ENCODE data around the gene EXT2.

Gene EXT2

GRCh38 chr11:44185522-44185921 lies 90.0 kb downstream of the EXT2 start:
- Histone ChIP-seq H3K9me3 (replicated peaks; ENCODE audit: insufficient read depth, low read length) (no peaks in the 10 kb centered on the region), H3K9me2 (replicated peaks; ENCODE audit: insufficient read depth, low read length) (no peaks in the 10 kb centered on the region), H2AFZ (ENCODE audit: low read length) (no peak overlapping the region), H4K20me1 (ENCODE audit: insufficient read depth, low read length) (no peaks in the 10 kb centered on the region), H3K36me3 (replicated peaks; ENCODE audit: insufficient read depth, low read length) (0 out of 2 replicates have a peak, but pooled peaks cover 5% of the 10 kb centered on the region), H3K9ac (ENCODE audit: low read length) (no peak overlapping the region), H3K27ac (ENCODE audit: low read length) (no peak overlapping the region), H3K4me1 (ENCODE audit: low read length) (no peaks in the 10 kb centered on the region), H3F3A (ENCODE audit: insufficient read depth, low read length) (no peaks in the 10 kb centered on the region), H3K4me3 (ENCODE audit: low read length) (no peak overlapping the region), H3K27me3 (replicated peaks; ENCODE audit: insufficient read depth, low read length) (no peaks in the 10 kb centered on the region), H3K79me2 (ENCODE audit: low read length) (no peaks in the 10 kb centered on the region), H3K4me2 (ENCODE audit: low read depth, low read length) (no peak overlapping the region)
- no peak for DNase-seq
- TF ChIP-seq EZH2 (optimal IDR thresholded peaks at IDR 0.05; ENCODE audit: low read depth, low read length) (no peak), EZH2phosphoT487 (IDR thresholded peaks at IDR 0.05; ENCODE audit: low read length) (no peak), CTCF (IDR thresholded peaks at IDR 0.05; ENCODE audit: low read length) (no peak)

DNA sequence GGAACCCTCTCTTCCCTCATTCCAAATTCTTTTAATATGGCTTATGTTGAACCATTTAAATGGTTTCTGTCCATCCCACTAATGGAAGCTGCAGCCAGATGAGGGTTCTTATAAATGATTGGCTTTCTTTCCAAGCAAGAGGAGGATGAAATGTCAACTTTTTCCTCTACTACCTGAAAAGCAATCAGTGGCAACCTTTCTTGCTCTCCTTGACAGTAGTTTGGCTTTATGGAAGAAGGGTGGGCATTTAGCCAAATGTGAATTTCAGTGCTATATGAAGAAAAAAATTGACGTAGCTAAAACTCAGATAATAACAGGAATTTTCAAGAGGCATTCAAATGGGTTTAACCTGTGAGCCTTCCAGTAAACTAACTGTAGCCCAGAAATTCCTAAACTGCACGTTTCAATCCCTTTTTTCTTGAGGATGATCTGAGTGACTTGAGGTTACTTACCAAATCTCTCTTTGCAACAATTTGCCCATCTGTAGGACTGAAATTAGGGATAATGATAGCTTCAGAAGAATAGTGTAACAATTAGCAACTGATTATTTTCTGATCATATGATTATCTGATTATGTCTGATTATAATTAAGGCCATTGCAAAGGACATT lies 90.9 kb downstream of the EXT2 start:
- H3K9me2 ChIP-seq (replicated peaks; ENCODE audit: insufficient read depth, low read length), result no peaks in the 10 kb centered on the region
- no peak overlapping the region for H2AFZ ChIP-seq (ENCODE audit: low read length)
- TF ChIP-seq EZH2 (optimal IDR thresholded peaks at IDR 0.05; ENCODE audit: low read depth, low read length) (no peak), EZH2phosphoT487 (IDR thresholded peaks at IDR 0.05; ENCODE audit: low read length) (no peak), CTCF (IDR thresholded peaks at IDR 0.05; ENCODE audit: low read length) (no peak)

GRCh38 chr11:44188643-44189042 lies 93.2 kb downstream of the EXT2 start:
- Histone ChIP-seq H3F3A (ENCODE audit: insufficient read depth, low read length) (no peaks in the 10 kb centered on the region), H3K4me3 (ENCODE audit: low read length) (no peak overlapping the region), H3K4me2 (ENCODE audit: low read depth, low read length) (no peak overlapping the region), H2AFZ (ENCODE audit: low read length) (no peak overlapping the region), H4K20me1 (ENCODE audit: insufficient read depth, low read length) (no peaks in the 10 kb centered on the region), H3K27ac (ENCODE audit: low read length) (no peak overlapping the region), H3K36me3 (replicated peaks; ENCODE audit: insufficient read depth, low read length) (0 out of 2 replicates have a peak, but pooled peaks cover 5% of the 10 kb centered on the region), H3K9me3 (replicated peaks; ENCODE audit: insufficient read depth, low read length) (no peaks in the 10 kb centered on the region), H3K9ac (ENCODE audit: low read length) (no peak overlapping the region), H3K9me2 (replicated peaks; ENCODE audit: insufficient read depth, low read length) (no peaks in the 10 kb centered on the region), H3K27me3 (replicated peaks; ENCODE audit: insufficient read depth, low read length) (no peaks in the 10 kb centered on the region), H3K79me2 (ENCODE audit: low read length) (no peaks in the 10 kb centered on the region), H3K4me1 (ENCODE audit: low read length) (no peaks in the 10 kb centered on the region)
- no peak for DNase-seq
- TF ChIP-seq EZH2phosphoT487 (IDR thresholded peaks at IDR 0.05; ENCODE audit: low read length) (no peak), CTCF (IDR thresholded peaks at IDR 0.05; ENCODE audit: low read length) (no peak), EZH2 (optimal IDR thresholded peaks at IDR 0.05; ENCODE audit: low read depth, low read length) (no peak)

More for the DNA sequence above, 90.9 kb downstream of the EXT2 start:
- H3K4me3 ChIP-seq (ENCODE audit: low read length), result no peak overlapping the region
- no peaks in the 10 kb centered on the region for H3K79me2 ChIP-seq (ENCODE audit: low read length)
- no peak overlapping the region for H3K27ac ChIP-seq (ENCODE audit: low read length)
- 0 out of 2 replicates have a peak, but pooled peaks cover 5% of the 10 kb centered on the region for H3K36me3 ChIP-seq (replicated peaks; ENCODE audit: insufficient read depth, low read length)
- H3K27me3 ChIP-seq (replicated peaks; ENCODE audit: insufficient read depth, low read length), result no peaks in the 10 kb centered on the region
- no peak overlapping the region for H3K4me2 ChIP-seq (ENCODE audit: low read depth, low read length)
- H3K9ac ChIP-seq (ENCODE audit: low read length), result no peak overlapping the region
- no peaks in the 10 kb centered on the region for H3F3A ChIP-seq (ENCODE audit: insufficient read depth, low read length)
- no peaks in the 10 kb centered on the region for H3K9me3 ChIP-seq (replicated peaks; ENCODE audit: insufficient read depth, low read length)
- H3K4me1 ChIP-seq (ENCODE audit: low read length), result no peaks in the 10 kb centered on the region
- no peak for DNase-seq
- H4K20me1 ChIP-seq (ENCODE audit: insufficient read depth, low read length), result no peaks in the 10 kb centered on the region

Measured in MM.1S (cell line).